K562 (cell line): Measurements from ENCODE around the gene SCGB1D1. TPM values are rescaled to one million over a fixed set of nuclear protein-coding genes. Genes with fewer than 3 reads are reported as not detected.

Experiments
- CSDE1 ChIP-seq, 2 experiments: fragments of 450-650 bp; IDR thresholded peaks; 2 replicates each; pipeline ENCODE4 v1.6.1; 2016; ENCODE audit warnings: mild to moderate bottlenecking in 1 of 2
- CTBP1 ChIP-seq: fragments of 450-650 bp; IDR thresholded peaks from 2 replicates; pipeline ENCODE4 v1.6.1; 2016; ENCODE audit warnings: borderline replicate concordance
- ETS2 ChIP-seq: IDR thresholded peaks from 2 replicates; pipeline ENCODE4 v1.6.1; 2016; ENCODE audit warnings: borderline replicate concordance, missing genetic modification characterization, mild to moderate bottlenecking, moderate library complexity, missing compliant biosample characterization; ENCODE audit not compliant: poor library complexity, severe bottlenecking
- GTF2F1 ChIP-seq: IDR thresholded peaks from 2 replicates; pipeline ENCODE4 v1.6.1; 2011; ENCODE audit warnings: low read depth, low read length, improper control_type of control experiment
- LCOR ChIP-seq: sonication (generic); formaldehyde crosslinking; IDR thresholded peaks from 2 replicates; pipeline ENCODE4 v1.8.0; 2022; ENCODE audit warnings: mild to moderate bottlenecking, missing genetic modification reagents
- MAZ ChIP-seq, 2 experiments: fragments of 450-650 bp in 1 of 2; sonication (generic) in 1 of 2; formaldehyde crosslinking; IDR thresholded peaks in 1 of 2; conservative IDR thresholded peaks in 1 of 2; 2 replicates each; pipeline versions ENCODE4 v1.4.0 to v1.5.0; 2020; ENCODE audit warnings: mild to moderate bottlenecking in 1 of 2, missing genetic modification reagents in 1 of 2
- MBD2 ChIP-seq: sonication (generic); IDR thresholded peaks from 2 replicates; pipeline ENCODE4 v1.6.1; 2016; ENCODE audit warnings: low read depth, borderline replicate concordance
- NCOA1 ChIP-seq: fragments of 450-650 bp; IDR thresholded peaks from 2 replicates; pipeline ENCODE4 v1.6.1; 2016; ENCODE audit warnings: low read depth
- NFIX ChIP-seq: fragments of 250-450 bp; sonication (Bioruptor Pico); IDR thresholded peaks from 2 replicates; pipeline ENCODE4 v1.4.0; 2020; ENCODE audit warnings: low read depth, mild to moderate bottlenecking, moderate library complexity
- POLR2A ChIP-seq: fragments of 450-650 bp; conservative IDR thresholded peaks from 2 replicates; pipeline ENCODE4 v1.6.1; 2016
- REST ChIP-seq, 2 experiments: fragments of 450-650 bp; formaldehyde crosslinking in 1 of 2; IDR thresholded peaks; 2 replicates each; pipeline versions ENCODE4 v1.4.0 to v1.6.1; 2014 to 2020; ENCODE audit warnings: mild to moderate bottlenecking in 2 of 2, borderline replicate concordance in 1 of 2, low read depth in 1 of 2
- SMARCA4 ChIP-seq: fragments of 450-650 bp; IDR thresholded peaks from 2 replicates; pipeline ENCODE4 v1.6.1; 2016
- TAF1 ChIP-seq: IDR thresholded peaks from 2 replicates; pipeline ENCODE4 v1.6.1; 2011; ENCODE audit warnings: mild to moderate bottlenecking, low read length, moderate library complexity; ENCODE audit not compliant: insufficient read depth, control insufficient read depth, severe bottlenecking; ENCODE audit errors: extremely low read depth
- TEAD4 ChIP-seq, 2 experiments: sonication (generic) in 1 of 2; formaldehyde crosslinking in 1 of 2; IDR thresholded peaks; 2 replicates each; pipeline versions ENCODE4 v1.6.1 to v1.8.0; 2012 to 2022; ENCODE audit warnings: borderline replicate concordance in 1 of 2, inconsistent platforms in 1 of 2, low read length in 1 of 2, mild to moderate bottlenecking in 1 of 2, missing genetic modification reagents in 1 of 2
- ZBTB7A ChIP-seq: IDR thresholded peaks from 2 replicates; pipeline ENCODE4 v1.6.1; 2011; ENCODE audit warnings: low read depth, mild to moderate bottlenecking, low read length, moderate library complexity, borderline replicate concordance; ENCODE audit not compliant: control insufficient read depth
- ZNF12 ChIP-seq: sonication (generic); formaldehyde crosslinking; IDR thresholded peaks from 2 replicates; pipeline ENCODE4 v1.4.0; 2020; ENCODE audit warnings: mild to moderate bottlenecking, missing genetic modification reagents
- ZNF282 ChIP-seq: sonication (generic); formaldehyde crosslinking; IDR thresholded peaks from 2 replicates; pipeline ENCODE4 v1.8.1; 2023; ENCODE audit warnings: missing genetic modification reagents
- ZNF644 ChIP-seq: fragments of 200-800 bp; sonication (Bioruptor generic); IDR thresholded peaks from 2 replicates; pipeline ENCODE4 v1.6.1; 2016; ENCODE audit warnings: low read depth, missing genetic modification characterization, missing compliant biosample characterization
- polyA plus RNA-seq, 8 experiments: library from polyadenylated mRNA; depleted of rRNA in 4 of 8; stranded (reverse) in 5 of 8; unstranded in 3 of 8; fragments of >200 nt; fragmentation: Nextera tagmentation in 2 of 8; fragmentation: Illumina TruSeq in 1 of 8; extraction: Ambion mirVana in 2 of 8; extraction: Trizol in 1 of 8; gene quantifications; 2 replicates each; pipeline versions ENCODE4 v1.2.1 to v1.2.3, GENCODE V29; 2011 to 2014; ENCODE audit warnings: inconsistent platforms in 1 of 8, missing spikeins in 1 of 8
- total RNA-seq, 7 experiments: library from RNA; depleted of rRNA in 6 of 7; stranded (reverse); fragments of >200 nt in 6 of 7; fragmentation: Illumina TruSeq in 2 of 7; extraction: Trizol in 2 of 7; gene quantifications; 2 replicates each; pipeline versions ENCODE4 v1.2.1 to v1.2.3, GENCODE V29; 2011 to 2021; ENCODE audit warnings: low replicate concordance in 1 of 7
- TF ChIP-seq, protein P1 (sequence below), 3 experiments: IDR thresholded peaks in 2 of 3; conservative IDR thresholded peaks in 1 of 3; 2 replicates each; pipeline ENCODE4 v1.5.1; 2011 to 2012; ENCODE audit warnings: low read length in 3 of 3, mild to moderate bottlenecking in 3 of 3, control low read depth in 2 of 3, improper control_type of control experiment in 1 of 3, inconsistent platforms in 1 of 3, low read depth in 1 of 3, mixed read lengths in 1 of 3, moderate library complexity in 1 of 3; ENCODE audit not compliant: insufficient read depth in 2 of 3

SCGB1D1 gene
- total and polyA plus RNA-seq, 9 of the 15 experiments (the other 6 are each of a cell fraction or from before 2014, with no cell fraction given), result not detected

DNA sequence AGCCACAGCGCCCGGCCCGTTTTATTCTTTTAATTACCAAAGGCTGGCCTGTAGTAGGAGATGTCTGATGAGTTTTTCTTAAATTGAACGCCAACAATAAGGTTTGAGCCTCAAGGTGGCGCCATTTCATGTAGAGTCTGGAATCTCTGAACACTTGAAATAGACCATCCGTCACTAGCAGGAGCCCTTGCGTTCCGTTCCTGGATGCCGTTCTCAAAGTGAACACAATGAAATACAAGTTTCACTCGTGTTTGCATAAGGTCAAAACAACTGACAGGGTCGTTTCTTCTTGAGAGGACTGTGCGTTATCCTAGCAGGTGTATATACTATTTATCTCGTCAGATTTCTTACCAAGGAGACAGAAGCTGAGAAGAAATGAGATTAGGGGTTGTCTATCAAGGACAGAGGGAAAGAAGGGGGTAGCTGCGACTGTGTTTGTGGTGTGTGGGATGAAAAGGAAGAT lies 18.7 kb upstream of the SCGB1D1 start (continued):
- TF ChIP-seq REST (IDR thresholded peaks at IDR 0.05; ENCODE audit: borderline replicate concordance) (peak; percentile 69; the same call in 1 of the 2 replicates), REST (CRISPR knock-in tag; IDR thresholded peaks at IDR 0.05; ENCODE audit: low read depth) (no peak), ZBTB7A (no peak), ZNF12 (no peak), CSDE1 (IDR thresholded peaks at IDR 0.05) (no peak), MAZ (CRISPR knock-in tag; conservative IDR thresholded peaks at IDR 0.05 in 1 of 2, IDR thresholded peaks at IDR 0.05 in 1 of 2) (0 out of 4 replicates have a peak, but pooled peaks of 1 of the 2 experiments have one; percentile 18), GTF2F1 (no peak), ETS2 (tag) (no peak), TEAD4 (IDR thresholded peaks at IDR 0.05; ENCODE audit: low read length) (0 out of 2 replicates have a peak, but pooled peaks have one; percentile 17), TEAD4 (CRISPR knock-in tag; IDR thresholded peaks at IDR 0.05; ENCODE audit: borderline replicate concordance) (no peak), TAF1 (no peak), ZNF282 (CRISPR knock-in tag) (no peak), MBD2 (no peak), NCOA1 (no peak), NFIX (CRISPR knock-in tag) (no peak), CTBP1 (peak; percentile 48; the same call in 1 of the 2 replicates), LCOR (CRISPR knock-in tag) (no peak), POLR2A (no peak), ZNF644 (tag) (no peak), SMARCA4 (peak; percentile 51; the same call in 1 of the 2 replicates)
- TF ChIP-seq, protein P1, sequence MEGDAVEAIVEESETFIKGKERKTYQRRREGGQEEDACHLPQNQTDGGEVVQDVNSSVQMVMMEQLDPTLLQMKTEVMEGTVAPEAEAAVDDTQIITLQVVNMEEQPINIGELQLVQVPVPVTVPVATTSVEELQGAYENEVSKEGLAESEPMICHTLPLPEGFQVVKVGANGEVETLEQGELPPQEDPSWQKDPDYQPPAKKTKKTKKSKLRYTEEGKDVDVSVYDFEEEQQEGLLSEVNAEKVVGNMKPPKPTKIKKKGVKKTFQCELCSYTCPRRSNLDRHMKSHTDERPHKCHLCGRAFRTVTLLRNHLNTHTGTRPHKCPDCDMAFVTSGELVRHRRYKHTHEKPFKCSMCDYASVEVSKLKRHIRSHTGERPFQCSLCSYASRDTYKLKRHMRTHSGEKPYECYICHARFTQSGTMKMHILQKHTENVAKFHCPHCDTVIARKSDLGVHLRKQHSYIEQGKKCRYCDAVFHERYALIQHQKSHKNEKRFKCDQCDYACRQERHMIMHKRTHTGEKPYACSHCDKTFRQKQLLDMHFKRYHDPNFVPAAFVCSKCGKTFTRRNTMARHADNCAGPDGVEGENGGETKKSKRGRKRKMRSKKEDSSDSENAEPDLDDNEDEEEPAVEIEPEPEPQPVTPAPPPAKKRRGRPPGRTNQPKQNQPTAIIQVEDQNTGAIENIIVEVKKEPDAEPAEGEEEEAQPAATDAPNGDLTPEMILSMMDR (IDR thresholded peaks at IDR 0.05 in 2 of 3, conservative IDR thresholded peaks at IDR 0.05 in 1 of 3; ENCODE audit: insufficient read depth in 2 of 3, low read depth in 1 of 3, low read length in 3 of 3), result peak; percentile 78 to 97 (median 97)
